Left hindlimb (tissue), 1 donor: ENCODE results near the gene PHC2.
A peak's percentile ranks its signal among the peaks of the same experiment; 100 is the strongest.
"Not testable (repeated sequence)": the region's sequence is repeated elsewhere in the genome, so short reads cannot be mapped to it uniquely, and the experiment has no call there.

Source experiments
- DNase-seq: peaks from one replicate; pipeline ENCODE4 v3.0.0-alpha.2; 2018

PHC2 gene

DNA sequence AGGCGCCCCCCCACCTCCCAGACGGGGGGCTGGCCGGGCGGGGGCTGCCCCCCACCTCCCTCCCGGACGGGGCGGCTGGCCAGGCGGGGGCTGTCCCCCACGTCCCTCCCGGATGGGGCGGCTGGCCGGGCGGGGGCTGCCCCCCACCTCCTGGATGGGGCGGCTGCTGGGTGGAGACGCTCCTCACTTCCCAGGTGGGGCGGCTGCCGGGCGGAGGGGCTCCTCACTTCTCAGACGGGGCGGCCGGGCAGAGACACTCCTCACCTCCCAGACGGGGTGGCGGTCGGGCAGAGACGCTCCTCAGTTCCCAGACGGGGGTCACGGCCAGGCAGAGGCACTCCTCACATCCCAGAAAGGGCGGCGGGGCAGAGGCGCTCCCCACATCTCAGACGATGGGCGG is 121.5 kb downstream of the PHC2 start:
- DNase-seq = not testable (repeated sequence)

DNA sequence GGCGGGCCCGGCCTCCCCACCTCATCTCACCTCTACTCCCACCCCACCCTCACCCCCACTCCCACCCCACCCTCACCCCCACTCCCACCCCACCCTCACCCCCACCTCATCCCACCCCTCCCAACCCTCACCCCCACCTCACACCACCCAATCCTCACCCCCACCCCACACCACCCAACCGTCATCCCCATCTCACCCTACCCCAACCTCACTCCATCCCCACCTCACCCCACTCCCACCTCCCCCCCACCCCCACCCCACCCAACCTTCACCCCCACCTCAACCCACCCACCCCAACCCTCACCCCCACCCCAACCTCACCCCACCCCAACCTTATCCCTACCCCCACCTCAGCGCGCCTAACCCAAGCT is 123.4 kb downstream of the PHC2 start:
- no peak for DNase-seq

DNA sequence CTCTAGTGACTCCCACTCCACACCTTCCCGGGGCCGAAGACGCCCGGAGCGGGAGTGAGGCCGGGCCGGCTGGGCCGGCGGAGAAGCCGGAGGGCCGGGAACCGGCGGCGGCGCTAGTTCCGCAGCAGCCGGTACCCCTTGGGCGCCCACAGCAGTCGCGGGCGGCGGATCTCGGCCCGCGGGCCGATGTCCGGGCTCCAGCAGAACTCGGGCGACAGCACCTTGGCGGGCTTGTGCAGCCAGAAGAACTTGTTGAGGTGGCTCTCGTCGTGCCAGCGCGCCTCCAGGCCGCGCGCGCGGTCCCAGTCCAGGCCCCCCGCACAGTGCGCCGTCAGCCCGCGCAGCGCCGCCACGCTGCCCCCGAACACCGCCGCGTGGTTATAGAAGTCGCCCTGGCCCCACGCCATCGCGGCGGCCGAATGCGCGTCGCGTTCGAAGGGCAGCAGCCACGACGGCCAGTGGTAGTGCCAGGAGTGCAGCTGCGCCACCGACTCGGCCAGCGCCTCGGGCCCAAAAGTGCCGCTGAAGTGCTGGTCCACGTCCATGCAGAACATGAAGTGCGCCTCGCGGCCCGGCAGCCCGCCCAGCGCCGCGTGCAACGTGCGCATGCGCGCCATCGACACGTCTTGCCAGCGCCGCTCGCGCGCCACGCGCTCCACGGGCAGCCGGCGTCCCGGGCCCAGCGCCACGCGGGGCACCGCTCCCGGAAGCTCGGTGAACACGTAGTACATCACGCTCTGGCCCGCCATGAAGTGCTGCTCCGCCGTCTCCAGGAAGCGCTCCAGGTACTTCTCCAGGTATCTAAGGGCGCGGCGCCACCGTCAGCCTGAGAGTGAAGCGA is 124.0 kb downstream of the PHC2 start:
- DNase-seq = peak; percentile 59

DNA sequence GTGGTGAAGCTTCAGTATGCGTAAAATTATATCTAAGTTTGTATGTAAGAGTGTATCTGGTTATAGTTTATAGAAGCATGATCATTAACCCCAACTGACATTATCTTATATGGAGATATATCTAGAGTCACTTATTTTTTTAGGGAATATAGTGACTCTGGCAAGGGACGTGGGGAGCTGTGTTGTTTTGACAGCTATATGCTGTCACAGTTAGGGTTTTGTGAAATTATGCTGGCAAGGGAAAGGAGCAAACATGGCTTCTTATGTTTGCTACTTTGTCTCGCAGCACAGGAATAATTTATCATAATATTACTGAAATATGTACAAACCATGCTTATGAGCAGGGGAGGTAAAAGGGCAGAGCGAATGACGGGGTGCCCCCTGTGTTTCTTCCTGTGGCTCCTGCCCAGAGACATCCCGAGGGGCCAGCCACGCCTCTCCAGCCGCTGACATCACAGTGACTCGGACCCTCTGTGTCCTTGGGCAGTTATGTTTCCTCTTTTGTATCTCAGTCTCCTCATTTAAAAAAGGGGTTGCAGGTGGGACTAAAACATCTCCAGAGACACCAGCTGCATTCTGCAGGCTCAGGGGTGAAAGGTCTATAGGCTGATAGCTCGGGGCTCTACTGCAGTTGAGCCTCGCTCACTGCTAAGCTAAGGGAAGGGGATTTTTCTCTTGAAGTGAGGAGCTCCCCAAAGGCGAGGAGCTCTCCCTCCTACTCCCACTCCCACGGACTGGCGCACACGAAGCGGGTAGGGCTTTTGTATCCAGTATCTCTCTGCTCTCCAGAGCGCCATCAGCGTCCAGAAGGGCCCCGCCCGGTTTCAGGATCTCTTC is 124.9 kb downstream of the PHC2 start:
- no peak for DNase-seq

DNA sequence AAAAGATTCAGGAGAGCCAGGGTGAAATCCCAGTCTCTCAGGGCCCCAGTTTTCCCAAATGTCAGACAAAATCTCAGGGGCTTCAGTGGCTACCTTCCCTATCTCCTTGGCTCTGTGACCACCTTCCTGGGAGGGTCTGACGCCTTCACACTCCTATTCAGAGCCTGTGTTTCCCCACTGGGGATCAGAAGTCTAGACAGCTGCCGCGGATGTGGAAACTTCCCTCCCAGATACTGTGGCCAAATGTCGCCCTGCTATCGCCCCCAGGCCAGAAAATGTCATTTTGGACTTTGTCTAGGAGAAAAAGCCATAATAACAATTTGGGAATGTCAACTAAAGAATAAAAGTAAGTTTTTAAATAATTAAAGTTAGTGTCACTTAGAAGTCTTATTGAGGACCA is 125.9 kb downstream of the PHC2 start:
- no peak for DNase-seq

DNA sequence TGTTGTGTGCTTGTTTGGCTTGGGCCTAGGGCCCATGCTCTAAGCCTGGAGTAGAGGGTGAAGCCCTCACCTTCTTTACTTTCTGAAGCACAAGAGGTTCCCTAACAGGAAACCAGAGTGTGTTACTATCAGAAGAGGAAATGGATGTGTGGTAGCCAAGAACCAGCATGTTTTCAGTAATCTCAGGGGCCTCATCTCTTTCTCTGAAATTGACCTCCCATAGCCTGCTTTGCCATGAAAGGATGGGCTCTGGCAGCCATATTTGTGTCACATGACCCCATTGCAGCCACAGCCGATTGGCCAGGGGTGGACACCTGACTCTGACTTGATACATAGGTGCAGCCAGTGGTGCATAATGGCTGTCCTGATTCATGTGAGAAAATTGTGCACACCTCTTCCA is 128.6 kb downstream of the PHC2 start:
- peak; percentile 18 for DNase-seq

DNA sequence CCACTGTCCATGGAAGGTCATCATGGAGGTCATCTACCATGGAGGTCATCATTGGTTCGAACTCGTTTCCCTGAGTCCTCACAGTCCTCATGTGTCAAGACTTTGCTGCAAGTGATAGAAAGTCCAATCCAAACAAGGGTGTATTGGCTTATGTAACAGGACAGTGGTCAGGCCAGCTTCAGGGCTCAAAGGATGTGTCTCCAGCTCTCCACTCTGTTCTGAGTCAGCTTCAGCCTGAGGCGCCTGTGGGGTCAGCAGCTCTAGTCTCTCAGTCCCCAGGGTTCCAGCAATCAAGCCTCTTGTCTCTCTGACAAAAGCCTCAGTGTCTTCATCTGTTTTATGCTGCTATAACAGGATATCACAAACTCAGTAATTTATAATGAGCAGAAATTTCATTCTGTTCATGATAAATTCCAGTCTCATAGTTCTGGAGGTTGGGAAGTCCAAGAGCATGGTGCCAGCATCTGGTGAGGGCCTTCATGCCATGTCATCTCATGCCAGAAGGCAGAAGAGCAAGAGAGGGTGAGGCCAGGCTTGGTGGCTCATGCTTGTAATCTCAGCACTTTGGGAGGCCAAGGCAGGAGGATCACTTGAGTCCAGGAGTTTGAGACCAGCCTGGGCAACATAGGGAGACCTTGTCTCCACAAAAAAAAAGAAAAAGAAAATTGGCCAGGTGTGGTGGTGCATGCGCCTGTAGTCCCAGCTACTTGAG is 129.5 kb downstream of the PHC2 start:
- DNase-seq = peak; percentile 3

DNA sequence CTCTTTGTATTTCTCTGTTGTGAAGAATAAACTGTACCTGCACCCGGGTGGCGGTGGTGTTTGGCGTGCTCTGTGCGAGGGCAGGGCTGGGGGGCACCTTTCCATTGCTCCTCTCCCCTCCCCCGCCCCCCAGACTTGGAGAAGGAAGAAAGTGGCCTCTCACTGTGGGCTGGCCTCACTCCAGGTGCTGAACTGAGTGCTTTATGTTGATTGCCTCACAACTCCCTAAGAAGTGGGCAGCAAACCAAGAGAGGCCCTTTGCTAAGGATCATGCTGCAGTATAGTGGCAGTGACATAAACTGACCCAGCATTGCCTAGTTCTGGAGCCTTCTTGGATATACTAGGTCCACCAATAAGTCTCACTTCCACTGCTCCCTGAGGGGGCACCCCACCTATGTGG is 130.2 kb downstream of the PHC2 start:
- peak; percentile 69 for DNase-seq

DNA sequence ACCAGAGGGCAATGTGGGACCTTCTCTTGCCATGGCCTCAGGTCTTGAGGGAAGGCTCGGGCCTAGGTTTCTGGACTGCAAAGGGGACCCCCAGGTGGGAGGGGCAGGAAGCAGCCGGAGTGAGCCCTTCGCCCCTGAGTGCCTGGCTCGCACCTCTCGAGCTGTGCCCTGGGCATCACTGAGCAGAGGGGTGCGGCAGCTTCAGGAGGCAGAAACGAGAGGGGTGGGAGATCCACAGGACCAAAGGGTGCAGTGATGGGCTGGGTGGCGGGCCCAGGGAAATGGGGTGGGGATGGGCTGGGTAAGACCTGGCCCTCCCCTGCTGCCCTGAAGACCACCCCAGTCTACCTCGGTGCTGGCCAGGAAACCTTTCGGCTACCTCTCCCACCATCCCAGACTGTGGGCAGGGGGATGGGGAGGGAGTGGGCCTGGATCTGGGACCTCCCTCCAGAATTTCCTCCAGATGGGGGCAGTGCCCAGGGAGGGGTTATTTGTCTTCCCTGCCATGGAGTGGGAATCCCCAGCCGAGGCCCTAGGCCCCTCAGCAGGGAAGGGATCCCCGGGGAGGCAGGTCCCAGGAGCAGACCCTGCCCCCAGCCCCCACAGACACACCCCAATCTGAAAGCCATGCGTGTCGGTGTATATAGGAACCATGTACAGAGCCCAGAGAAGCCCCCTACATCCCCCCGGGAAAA is 131.3 kb downstream of the PHC2 start:
- peak; percentile 29 for DNase-seq

DNA sequence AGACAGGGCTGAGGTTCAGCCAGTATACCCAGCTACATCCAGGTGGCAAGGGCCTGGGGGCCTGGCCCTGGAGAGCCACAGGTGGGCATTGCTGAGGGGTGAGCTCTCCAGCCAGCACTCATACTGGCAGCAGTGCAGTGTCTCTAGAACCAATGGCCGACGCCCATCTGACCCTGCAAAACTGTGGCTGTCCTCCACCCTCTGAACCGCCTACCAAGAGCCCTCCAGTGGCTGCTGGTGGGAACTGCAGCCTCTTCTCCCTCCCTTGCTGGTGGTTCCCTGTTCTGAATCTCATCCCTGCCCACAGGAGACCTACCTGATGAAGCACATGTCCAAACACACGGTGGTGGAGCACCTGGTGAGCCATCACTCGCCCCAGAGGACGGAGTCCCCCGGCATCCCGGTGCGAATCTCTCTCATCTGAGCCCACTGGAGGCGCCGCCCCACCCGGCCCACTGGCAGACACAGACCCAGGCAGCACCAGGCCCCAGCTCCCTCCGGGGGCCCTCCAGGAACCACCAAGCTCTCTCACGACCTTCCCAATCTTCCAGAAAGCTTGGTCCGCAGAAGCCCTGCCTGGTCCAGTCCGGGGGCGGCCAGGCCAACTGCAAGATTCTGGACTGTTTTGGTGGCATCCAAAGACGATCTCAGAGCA is 132.1 kb downstream of the PHC2 start:
- DNase-seq = peak; percentile 51

DNA sequence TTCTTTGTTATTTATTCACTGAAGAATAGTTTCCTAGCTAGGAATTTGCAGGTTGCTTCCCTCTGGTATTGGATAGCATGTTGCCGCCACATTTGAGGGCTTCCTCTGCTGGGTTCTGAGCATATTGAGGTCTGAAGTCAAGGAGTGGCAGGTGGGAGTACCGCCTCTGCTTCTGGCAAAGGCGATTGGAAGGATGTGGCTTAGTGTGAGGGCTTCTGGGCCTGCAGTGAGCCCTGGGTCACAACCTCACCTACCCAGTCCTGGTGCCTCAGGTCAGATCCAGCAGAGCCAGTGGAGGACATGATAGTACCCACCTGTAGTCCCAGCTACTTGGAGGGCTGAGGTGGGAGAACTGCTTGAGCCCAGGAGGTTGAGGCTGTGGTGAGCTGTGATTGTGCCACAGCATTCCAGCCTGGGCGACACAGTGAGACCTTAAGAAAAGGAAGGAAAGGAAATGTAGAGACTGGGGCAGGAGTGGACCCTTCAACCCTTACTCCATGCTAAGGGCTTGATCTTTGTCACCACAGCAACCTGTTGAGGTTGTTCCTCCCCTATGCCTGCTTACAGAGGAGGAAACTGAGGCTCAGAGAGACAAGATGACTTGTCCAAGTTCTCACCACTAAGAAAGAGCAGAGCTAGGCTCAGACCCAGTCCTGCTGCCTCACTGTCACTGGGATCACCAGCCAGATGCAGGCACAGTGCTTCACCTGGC is 132.8 kb downstream of the PHC2 start:
- no peak for DNase-seq

DNA sequence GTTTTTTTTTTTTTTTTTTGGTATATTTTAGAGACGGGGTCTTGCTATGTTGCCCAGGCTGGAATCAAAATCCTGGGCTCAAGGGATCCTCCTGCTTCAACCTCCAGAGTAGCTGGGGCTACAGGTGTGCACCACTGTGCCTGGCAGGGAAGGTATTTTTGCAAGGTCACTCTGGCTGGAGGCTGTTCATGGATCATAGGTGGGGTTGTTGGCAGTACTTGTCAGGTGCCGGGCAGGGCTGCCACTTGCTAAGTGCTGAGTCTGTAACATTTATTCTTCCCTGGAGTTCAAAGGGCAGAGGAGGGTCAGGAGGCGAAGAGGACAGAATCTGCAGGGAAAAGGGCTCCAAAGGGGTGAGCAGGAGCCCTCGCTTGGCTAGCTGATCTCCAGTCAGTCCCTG is 134.1 kb downstream of the PHC2 start:
- peak; percentile 23 for DNase-seq

DNA sequence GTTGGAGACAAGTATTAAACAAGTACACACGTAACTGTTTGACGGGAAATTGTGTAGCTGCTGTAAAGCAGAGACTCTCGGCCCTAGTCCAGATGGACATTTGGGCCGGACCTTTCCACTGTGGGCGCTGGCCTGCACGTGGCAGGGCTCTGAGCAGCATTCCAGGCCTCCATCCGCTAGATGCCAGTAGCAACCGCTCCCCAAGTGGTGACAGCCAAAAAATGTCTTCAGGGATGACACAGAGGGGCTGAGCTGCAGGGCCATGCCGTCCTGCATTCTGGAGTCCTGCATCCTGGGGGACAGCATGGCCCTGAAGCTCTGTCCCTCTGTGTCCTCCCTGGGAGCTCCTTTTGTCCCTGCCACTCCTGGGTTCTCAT is 134.8 kb downstream of the PHC2 start:
- peak; percentile 10 for DNase-seq

DNA sequence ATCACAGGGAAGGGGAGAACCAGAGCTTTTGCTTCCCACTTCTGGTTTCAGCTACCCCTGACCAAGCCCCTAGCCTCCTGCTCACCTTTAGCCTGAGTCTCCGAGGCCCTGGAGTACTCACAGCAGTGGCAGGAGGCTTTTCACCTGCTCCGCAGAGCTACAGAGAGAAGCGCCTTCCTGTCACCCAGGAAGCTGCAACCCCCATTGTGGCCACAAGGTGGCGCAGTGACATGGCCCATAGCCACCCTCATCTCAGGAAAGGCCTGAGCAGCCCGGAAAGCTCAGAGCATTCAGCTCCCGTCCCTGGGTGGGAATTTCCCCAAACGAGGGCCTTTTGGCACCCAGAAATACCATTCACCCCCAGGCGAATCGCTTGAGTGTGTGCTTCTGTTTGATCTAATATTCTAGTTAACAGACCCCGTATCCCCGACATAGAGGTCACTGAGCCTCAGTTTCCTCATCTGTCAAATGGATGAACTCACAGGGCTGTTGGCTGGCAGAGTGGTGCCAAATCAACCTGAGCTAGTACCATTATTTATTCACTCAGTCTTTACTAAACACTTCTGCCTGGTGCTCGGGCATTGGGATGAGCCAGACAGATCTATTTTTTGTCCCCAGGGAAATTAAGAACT is 135.3 kb downstream of the PHC2 start:
- peak; percentile 80 for DNase-seq

DNA sequence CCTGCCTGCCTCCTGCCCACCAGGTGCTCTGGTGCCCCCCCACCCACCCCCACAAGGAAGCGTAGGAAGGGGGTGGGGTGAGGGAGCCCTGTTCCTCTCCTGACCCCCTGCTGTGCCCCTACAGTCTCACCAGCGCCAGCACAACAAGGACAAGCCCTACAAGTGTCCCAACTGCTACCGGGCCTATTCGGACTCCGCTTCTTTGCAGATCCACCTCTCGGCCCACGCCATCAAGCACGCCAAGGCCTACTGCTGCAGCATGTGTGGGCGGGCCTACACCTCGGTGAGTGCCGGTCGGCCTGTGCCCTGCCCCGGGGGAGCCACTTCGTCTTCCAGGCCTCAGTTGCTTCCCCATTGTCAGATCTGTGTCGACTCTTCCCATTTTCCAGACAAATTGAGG is 135.9 kb downstream of the PHC2 start:
- DNase-seq = peak; percentile 17

DNA sequence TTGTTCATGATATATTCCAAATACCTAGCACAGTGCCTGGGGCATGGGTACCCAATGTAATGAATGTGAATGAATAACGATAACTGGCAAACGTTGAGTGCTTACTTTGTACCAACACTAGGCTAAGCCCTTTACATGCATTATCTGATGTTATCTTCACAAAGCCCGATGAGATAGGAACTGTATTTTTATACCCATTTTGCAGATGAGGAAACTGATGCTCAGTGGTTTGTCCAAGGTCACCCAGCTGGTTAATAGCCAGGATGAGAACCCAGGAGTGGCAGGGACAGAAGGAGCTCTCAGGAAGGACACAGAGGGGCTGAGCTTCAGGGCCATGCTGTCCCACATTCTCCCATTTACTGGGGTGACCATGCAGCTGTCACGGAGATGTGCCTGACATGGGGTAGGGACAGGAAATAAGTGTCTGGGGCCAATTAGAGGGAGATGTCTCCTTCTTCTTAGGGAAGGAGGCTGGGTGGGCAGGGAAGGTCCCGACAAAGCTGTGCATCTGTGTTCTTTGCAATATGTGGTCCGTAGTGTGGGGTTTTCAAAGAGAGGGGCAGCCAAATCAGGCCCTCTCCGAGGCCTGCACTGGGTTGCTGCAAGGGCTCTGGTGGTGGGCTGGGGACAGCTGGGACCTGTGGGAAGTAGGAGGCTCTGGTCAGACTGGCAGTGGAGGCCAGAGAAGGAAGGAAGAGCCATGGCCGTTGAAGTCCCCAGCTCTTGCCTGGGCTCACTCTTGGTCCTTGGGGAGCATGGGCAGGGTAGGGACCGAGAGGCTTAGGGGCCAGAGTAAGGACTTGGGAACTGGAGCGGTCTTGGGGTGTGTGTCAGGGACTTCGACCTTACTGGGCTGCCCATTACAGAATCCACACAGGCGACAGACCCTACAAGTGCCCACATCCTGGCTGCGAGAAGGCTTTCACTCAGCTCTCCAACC is 136.6 kb downstream of the PHC2 start:
- DNase-seq = peak; percentile 16

DNA sequence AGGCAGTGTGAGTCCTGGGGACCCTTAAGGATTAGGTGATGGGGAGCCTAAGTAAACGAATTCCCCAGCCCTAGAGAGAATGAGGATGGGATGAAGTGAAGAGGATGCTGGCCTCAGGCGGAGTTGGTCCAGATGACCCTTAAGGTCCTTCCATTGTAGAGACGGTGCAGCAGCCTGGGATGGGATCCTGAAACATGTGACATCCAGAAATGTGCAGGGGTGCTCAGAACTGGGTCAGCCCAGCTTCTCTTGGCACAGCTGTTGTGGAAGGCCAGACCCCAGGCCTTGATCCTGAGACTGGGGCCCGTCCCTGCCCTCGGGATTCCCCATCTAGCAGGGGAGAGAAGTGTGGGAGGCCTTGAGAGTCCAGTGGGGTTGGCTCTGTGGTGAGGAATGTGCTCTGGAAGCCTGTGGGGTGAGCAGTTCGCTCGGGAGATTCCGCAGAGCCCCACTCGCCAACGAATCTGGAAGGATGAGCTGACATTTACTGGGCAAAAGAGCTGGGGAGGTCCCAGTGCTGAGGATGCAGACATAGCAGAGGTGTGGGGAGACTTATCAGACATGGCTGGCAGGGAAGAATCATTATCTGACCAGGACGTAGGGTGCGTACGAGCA is 138.1 kb downstream of the PHC2 start:
- peak; percentile 16 for DNase-seq

DNA sequence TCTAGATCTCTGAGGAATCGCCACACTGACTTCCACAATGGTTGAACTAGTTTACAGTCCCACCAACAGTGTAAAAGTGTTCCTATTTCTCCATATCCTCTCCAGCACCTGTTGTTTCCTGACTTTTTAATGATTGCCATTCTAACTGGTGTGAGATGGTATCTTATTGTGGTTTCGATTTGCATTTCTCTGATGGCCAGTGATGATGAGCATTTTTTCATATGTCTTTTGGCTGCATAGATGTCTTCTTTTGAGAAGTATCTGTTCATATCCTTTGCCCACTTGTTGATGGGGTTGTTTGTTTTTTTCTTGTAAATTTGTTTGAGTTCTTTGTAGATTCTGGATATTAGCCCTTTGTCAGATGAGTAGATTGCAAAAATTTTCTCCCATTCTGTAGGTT is 140.3 kb downstream of the PHC2 start:
- not testable (repeated sequence) for DNase-seq

DNA sequence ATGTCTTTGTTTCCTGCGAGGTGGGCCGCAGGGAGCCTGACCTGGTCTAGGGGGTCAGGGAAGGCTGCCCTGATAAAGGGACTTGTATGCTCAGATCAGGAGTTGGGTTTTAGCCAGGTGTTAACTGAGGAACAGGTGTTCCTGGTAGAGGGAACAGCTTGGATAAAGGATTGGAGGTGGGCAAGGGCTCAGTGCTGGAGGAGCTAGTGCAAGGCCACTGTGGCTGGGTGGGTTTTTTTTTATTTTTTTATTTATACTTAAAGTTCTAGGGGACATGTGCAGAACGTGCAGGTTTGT is 141.1 kb downstream of the PHC2 start:
- peak; percentile 10 for DNase-seq
